ENCODE measurements around the gene LYZL1. TPM values are rescaled to one million over a fixed set of nuclear protein-coding genes. Genes with fewer than 3 reads are reported as not detected.

Gene LYZL1
- polyA plus RNA-seq, 1 donor from 2014 or later: not detected

GRCh38 chr10:29268011-29268410, 20.9 kb upstream of the LYZL1 start (continued):
- TF ChIP-seq REST (IDR thresholded peaks at IDR 0.05; ENCODE audit: borderline replicate concordance) (no peak), TAF1 (IDR thresholded peaks at IDR 0.05; ENCODE audit: low read depth) (no peak), MXI1 (conservative IDR thresholded peaks at IDR 0.05; ENCODE audit: poor library complexity, severe bottlenecking) (no peak), SMC3 (conservative IDR thresholded peaks at IDR 0.05; ENCODE audit: poor library complexity) (no peak)

GRCh38 chr10:29269486-29269885, 19.4 kb upstream of the LYZL1 start:
- no peak overlapping the region for H3K4me2 ChIP-seq (ENCODE audit: low read length)
- no peaks in the 10 kb centered on the region for H3K27me3 ChIP-seq (ENCODE audit: insufficient read depth, low read depth, low read length)
- H3K9me3 ChIP-seq (ENCODE audit: low read length): no peaks in the 10 kb centered on the region
- no peak overlapping the region for H3K9ac ChIP-seq (ENCODE audit: low read length)
- H4K20me1 ChIP-seq (ENCODE audit: insufficient read depth): no peaks in the 10 kb centered on the region
- H3F3A ChIP-seq (ENCODE audit: insufficient read depth, low read length, poor library complexity, severe bottlenecking): no peaks in the 10 kb centered on the region
- H3K9me2 ChIP-seq (ENCODE audit: insufficient read depth, low read length): no peaks in the 10 kb centered on the region
- H3K36me3 ChIP-seq (ENCODE audit: insufficient read depth, low read length): no peaks in the 10 kb centered on the region
- H3K79me2 ChIP-seq (replicated peaks; ENCODE audit: insufficient read depth, low read length): no peaks in the 10 kb centered on the region
- no peak overlapping the region for H3K27ac ChIP-seq (ENCODE audit: low read length)
- H3K4me3 ChIP-seq (ENCODE audit: low read length): no peak overlapping the region
- TF ChIP-seq SMC3 (conservative IDR thresholded peaks at IDR 0.05; ENCODE audit: poor library complexity): no peak
- TF ChIP-seq REST (IDR thresholded peaks at IDR 0.05; ENCODE audit: borderline replicate concordance): no peak
- TF ChIP-seq MXI1 (conservative IDR thresholded peaks at IDR 0.05; ENCODE audit: poor library complexity, severe bottlenecking): no peak
- TF ChIP-seq POLR2AphosphoS5 (IDR thresholded peaks at IDR 0.05): no peak
- no peak for TF ChIP-seq CTCF (IDR thresholded peaks at IDR 0.05; ENCODE audit: poor library complexity, severe bottlenecking)
- TF ChIP-seq EZH2 (IDR thresholded peaks at IDR 0.05; ENCODE audit: borderline replicate concordance, insufficient read depth, low read length, poor library complexity, severe bottlenecking): no peak
- TF ChIP-seq EP300 (conservative IDR thresholded peaks at IDR 0.05; ENCODE audit: poor library complexity, severe bottlenecking): no peak
- no peak for TF ChIP-seq TAF1 (IDR thresholded peaks at IDR 0.05; ENCODE audit: low read depth)
- TF ChIP-seq RAD21 (conservative IDR thresholded peaks at IDR 0.05): no peak
- H2AFZ ChIP-seq (ENCODE audit: low read depth, low read length): no peak overlapping the region
